Right lobe of liver (tissue), 4 donors: ENCODE data around the gene CTBP1.

Experiments
- POLR2A ChIP-seq: fragments of 450-650 bp; IDR thresholded peaks from one replicate; pipeline ENCODE4 v1.6.1; 2017; ENCODE audit warnings: antibody characterized with exemption, mild to moderate bottlenecking
- TF ChIP-seq, protein P1 (sequence below), 4 donors: fragments of 200-600 bp in 3 of 4; fragments of 450-650 bp in 1 of 4; IDR thresholded peaks; one replicate each; pipeline versions ENCODE4 v1.5.1 to v1.8.0; 2016 to 2022; ENCODE audit warnings: antibody characterized with exemption in 4 of 4, mild to moderate bottlenecking in 2 of 4
- donor health status: DM: no; HTN: no; CAD: no.
- donor health status: DM: no; HTN: no; CAD: no.
- donor health status: DM: no; HTN: yes; CAD: no.

DNA sequence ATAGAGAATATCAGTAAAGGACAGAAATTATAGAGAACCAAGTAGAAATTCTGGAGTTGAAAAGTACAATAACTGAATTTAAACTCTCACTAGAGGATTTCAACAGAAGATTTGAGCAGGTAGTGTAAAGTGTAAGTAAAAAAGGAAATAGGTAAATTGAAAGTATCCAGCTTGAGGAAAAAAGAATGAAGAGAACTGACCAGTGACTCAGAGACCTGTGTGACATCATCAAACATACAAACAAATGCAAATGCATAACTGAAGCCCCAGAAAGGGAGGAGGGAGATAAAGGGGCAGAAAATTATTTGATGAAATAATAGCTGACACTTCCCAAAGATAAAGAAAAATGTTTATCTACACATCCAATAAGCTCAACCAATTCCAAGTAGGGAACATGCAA, 68.3 kb downstream of the CTBP1 start:
- TF ChIP-seq, protein P1, sequence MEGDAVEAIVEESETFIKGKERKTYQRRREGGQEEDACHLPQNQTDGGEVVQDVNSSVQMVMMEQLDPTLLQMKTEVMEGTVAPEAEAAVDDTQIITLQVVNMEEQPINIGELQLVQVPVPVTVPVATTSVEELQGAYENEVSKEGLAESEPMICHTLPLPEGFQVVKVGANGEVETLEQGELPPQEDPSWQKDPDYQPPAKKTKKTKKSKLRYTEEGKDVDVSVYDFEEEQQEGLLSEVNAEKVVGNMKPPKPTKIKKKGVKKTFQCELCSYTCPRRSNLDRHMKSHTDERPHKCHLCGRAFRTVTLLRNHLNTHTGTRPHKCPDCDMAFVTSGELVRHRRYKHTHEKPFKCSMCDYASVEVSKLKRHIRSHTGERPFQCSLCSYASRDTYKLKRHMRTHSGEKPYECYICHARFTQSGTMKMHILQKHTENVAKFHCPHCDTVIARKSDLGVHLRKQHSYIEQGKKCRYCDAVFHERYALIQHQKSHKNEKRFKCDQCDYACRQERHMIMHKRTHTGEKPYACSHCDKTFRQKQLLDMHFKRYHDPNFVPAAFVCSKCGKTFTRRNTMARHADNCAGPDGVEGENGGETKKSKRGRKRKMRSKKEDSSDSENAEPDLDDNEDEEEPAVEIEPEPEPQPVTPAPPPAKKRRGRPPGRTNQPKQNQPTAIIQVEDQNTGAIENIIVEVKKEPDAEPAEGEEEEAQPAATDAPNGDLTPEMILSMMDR (IDR thresholded peaks at IDR 0.05) = no peak
- no peak for TF ChIP-seq POLR2A
